ENCODE measurements around the gene FMNL2.

The FMNL2 gene

DNA sequence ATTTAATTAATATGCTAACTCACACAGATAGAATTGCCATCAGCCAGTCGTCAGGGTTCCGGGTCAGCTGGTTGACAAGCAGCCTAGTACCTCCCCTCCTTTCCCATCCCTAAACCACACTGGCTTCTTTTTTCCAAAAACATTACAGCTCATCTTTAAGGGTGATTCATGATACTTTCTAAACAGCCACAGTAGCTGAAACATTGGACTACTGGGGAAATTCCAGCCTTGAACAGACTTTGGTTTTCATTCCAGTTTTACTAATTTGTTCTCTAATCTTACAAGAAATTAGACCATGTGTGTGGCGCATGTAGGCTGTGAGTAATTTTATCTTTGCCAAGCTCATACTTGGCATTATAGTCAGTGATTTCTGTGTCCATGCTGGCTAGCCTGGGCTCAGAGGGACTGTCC is 110.8 kb downstream of the FMNL2 start:
- peak in 1 of 2 donors; percentile 56 for DNase-seq
- no peaks in the 10 kb centered on the region for H3K27me3 ChIP-seq
- H3K36me3 ChIP-seq: no peaks in the 10 kb centered on the region
- intact Hi-C loops (cut with DNase I; ENCODE audit: low total_unique reads): no loop called here
- no peak overlapping the region for H3K4me3 ChIP-seq
- peaks cover 0 to 53% (median 9%) of the 10 kb centered on the region in 4 donors for H3K4me1 ChIP-seq
- TF ChIP-seq CTCF (IDR thresholded peaks at IDR 0.05): no peak
- H3K27ac ChIP-seq: peak overlapping the region; percentile 8 to 26
- no peaks in the 10 kb centered on the region for H3K9me3 ChIP-seq

- Histone ChIP-seq H3K9me3 (no peaks in the 10 kb centered on the region), H3K4me3 (no peak overlapping the region), H3K4me1 (peaks cover 0 to 53% (median 9%) of the 10 kb centered on the region in 4 donors), H3K36me3 (no peaks in the 10 kb centered on the region), H3K27ac (peak overlapping the region; percentile 8 to 26), H3K27me3 (no peaks in the 10 kb centered on the region)
- no peak for DNase-seq
- TF ChIP-seq CTCF (IDR thresholded peaks at IDR 0.05): no peak
- intact Hi-C loops (cut with DNase I; ENCODE audit: low total_unique reads): no loop called here
Observed at GRCh38 chr2:152446213-152446612, 111.2 kb downstream of the FMNL2 start.

- no peaks in the 10 kb centered on the region for H3K27me3 ChIP-seq
- TF ChIP-seq CTCF (IDR thresholded peaks at IDR 0.05): no peak
- no peaks in the 10 kb centered on the region for H3K36me3 ChIP-seq
- no peak overlapping the region for H3K4me3 ChIP-seq
- DNase-seq: no peak
- H3K27ac ChIP-seq: no peak overlapping the region
- no peaks in the 10 kb centered on the region for H3K9me3 ChIP-seq
- intact Hi-C loops (cut with DNase I; ENCODE audit: low total_unique reads): no loop called here
- peaks cover 0 to 62% (median 9%) of the 10 kb centered on the region in 4 donors for H3K4me1 ChIP-seq
Observed at GRCh38 chr2:152447897-152448296, 112.9 kb downstream of the FMNL2 start.

DNA sequence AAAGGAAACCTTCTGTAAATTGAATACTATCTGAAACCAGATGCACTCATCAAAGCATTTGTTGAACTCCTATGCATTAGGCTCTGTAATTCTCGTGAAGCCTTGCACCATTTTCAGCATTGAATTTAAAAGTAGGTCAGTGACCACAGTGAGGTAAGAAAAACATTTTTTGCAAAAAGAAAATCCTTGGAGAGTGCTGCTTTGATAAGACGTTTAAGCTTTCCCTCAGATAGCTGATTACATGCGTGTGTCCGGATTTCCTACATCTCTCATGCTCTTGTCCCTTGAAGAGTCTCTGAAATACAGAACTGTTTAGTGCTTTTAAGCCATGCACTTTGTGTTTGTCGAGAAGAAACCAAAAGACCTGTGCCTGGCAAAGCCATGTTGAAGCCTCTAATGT is 113.6 kb downstream of the FMNL2 start:
- H3K27ac ChIP-seq: no peak overlapping the region
- no peak for TF ChIP-seq CTCF (IDR thresholded peaks at IDR 0.05)
- intact Hi-C loops (cut with DNase I; ENCODE audit: low total_unique reads): no loop called here

GRCh38 chr2:152449578-152449977 is 114.6 kb downstream of the FMNL2 start:
- Histone ChIP-seq H3K4me3 (no peak overlapping the region), H3K9me3 (no peaks in the 10 kb centered on the region), H3K36me3 (no peaks in the 10 kb centered on the region), H3K27me3 (no peaks in the 10 kb centered on the region), H3K4me1 (peaks cover 0 to 55% (median 7%) of the 10 kb centered on the region in 4 donors), H3K27ac (no peak overlapping the region)
- no peak for TF ChIP-seq CTCF (IDR thresholded peaks at IDR 0.05)
- no peak for DNase-seq
- intact Hi-C loops (cut with DNase I; ENCODE audit: low total_unique reads): no loop called here

More for the DNA sequence above, 113.6 kb downstream of the FMNL2 start:
- DNase-seq: no peak
- Histone ChIP-seq H3K9me3 (no peaks in the 10 kb centered on the region), H3K4me3 (no peak overlapping the region), H3K36me3 (no peaks in the 10 kb centered on the region), H3K27me3 (no peaks in the 10 kb centered on the region), H3K4me1 (peaks cover 0 to 61% (median 8%) of the 10 kb centered on the region in 4 donors)

DNA sequence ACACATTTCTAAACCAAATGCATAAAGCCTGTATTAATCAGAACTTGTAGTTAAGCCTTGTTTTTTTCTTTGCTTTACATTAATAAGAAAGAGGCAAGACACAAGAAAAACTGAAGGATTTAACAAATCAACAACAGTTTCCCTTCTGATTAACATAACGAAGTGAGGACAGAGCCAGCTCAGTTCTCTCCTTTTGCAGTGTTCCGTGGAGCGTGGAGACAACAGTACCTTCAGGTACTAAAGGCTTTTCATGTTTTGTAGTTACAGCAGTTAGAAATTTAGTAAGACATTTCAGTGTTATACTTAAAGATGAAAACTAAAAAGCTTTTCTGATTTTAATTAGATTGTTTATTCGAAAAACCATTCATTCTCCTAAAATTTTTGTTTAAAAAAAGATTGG is 115.2 kb downstream of the FMNL2 start:
- no peak for TF ChIP-seq CTCF (IDR thresholded peaks at IDR 0.05)
- H3K4me1 ChIP-seq: peaks cover 0 to 54% (median 7%) of the 10 kb centered on the region in 4 donors

More for the DNA sequence above, 115.2 kb downstream of the FMNL2 start:
- Histone ChIP-seq H3K36me3 (no peaks in the 10 kb centered on the region), H3K27me3 (no peaks in the 10 kb centered on the region), H3K4me3 (no peak overlapping the region), H3K9me3 (no peaks in the 10 kb centered on the region), H3K27ac (no peak overlapping the region)
- intact Hi-C loops (cut with DNase I; ENCODE audit: low total_unique reads): no loop called here
- no peak for DNase-seq
